SH-SY5Y (cell line): ENCODE measurements around the gene UGT1A3.

Experiments used
- GATA2 ChIP-seq: IDR thresholded peaks from 2 replicates; pipeline ENCODE4 v1.6.1; 2011; ENCODE audit warnings: mild to moderate bottlenecking, low read depth, low read length
- GATA3 ChIP-seq: IDR thresholded peaks from 2 replicates; pipeline ENCODE4 v1.6.1; 2011; ENCODE audit warnings: low read depth, mild to moderate bottlenecking, low read length, moderate library complexity

DNA sequence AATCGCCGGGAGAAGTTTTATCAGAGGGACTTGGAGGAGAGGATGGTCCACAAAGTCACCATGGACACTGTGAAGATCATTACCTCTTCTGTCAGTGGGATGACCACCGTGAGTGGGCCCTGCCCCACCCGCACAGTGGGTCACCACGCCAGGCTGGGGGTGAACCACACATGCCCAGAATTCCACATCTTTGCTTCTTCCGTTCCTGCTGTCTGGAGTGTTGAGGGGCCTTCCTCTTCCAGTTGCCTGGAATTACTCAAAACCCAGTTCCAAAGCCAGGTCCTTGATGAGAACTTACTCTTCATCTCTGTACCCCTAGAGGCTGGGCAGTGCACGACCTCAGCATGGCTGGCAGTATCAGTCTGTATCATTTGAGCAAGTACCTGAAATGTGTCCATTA is 71.4 kb downstream of the UGT1A3 start:
- TF ChIP-seq GATA2 (no peak), GATA3 (no peak)
